Measurements from ENCODE around the gene RABL6.
"Not testable (repeated sequence)": the region's sequence is repeated elsewhere in the genome, so short reads cannot be mapped to it uniquely, and the experiment has no call there.

Gene RABL6

DNA sequence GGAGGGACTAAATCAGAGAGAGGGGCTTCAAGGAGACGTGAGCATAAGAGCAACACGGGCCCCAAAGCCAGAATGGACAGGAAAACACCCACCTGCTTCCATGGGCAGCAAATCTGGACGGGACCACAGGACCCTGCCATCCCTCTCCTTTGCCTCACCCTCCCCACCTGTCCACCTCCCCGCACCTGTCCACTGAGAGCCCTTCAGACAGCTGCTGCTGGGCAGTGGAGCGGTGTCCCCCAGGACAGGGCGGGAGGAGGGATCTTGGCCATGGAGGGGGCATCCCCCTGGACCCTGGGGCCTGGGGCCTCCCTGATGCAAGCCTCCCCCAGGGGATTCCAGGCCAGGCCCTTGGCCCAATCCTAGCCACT lies 9.1 kb upstream of the RABL6 start:
- H3K4me3 ChIP-seq (replicated peaks in 1 of 2; ENCODE audit: low read depth in 2 of 2, low read length in 2 of 2): no peak overlapping the region
- TF ChIP-seq, protein P1, sequence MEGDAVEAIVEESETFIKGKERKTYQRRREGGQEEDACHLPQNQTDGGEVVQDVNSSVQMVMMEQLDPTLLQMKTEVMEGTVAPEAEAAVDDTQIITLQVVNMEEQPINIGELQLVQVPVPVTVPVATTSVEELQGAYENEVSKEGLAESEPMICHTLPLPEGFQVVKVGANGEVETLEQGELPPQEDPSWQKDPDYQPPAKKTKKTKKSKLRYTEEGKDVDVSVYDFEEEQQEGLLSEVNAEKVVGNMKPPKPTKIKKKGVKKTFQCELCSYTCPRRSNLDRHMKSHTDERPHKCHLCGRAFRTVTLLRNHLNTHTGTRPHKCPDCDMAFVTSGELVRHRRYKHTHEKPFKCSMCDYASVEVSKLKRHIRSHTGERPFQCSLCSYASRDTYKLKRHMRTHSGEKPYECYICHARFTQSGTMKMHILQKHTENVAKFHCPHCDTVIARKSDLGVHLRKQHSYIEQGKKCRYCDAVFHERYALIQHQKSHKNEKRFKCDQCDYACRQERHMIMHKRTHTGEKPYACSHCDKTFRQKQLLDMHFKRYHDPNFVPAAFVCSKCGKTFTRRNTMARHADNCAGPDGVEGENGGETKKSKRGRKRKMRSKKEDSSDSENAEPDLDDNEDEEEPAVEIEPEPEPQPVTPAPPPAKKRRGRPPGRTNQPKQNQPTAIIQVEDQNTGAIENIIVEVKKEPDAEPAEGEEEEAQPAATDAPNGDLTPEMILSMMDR (IDR thresholded peaks at IDR 0.05; ENCODE audit: low read depth, low read length): no peak
- DNase-seq (ENCODE audit: low read depth in 2 of 2): no peak

DNA sequence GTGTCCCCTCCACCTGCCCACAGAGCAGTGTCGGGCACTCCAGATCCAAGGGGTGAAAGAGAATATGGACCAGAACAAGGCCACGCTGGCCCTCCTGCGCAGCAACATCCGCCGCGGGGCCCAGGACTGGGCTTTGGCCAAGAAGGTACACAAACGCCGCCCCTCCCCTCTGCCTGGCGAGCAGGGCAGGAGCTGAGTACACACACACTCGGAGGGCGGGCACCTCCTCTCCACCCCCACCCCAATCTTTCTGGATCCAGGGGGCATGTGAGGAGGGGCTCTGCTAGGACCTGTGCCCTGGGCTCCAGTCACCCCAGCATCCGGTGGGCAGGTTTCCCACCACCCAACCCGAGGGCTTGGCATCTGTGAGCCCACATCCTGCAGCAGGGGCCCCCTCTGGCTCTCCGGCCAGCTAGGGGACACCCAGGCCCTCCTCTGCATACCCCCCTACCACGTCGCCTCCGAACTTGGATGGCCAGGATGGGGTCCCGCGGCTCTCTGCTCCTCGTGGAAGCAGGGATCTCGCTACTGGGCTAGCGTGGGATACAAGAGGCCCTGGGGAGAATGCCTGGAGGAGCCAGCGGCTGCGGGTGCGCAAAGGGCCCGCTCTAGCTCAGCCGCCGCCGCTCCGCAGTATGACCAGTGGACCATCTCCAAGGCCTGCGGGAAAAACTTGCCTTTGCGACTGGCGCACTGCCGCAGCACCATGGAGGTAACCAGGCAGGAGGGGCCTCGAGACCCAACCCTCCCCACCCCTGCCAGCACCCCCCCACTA lies 8.5 kb upstream of the RABL6 start:
- TF ChIP-seq, protein P1 (IDR thresholded peaks at IDR 0.05; ENCODE audit: low read depth, low read length): no peak
- peak overlapping the region in 1 of 2 donors; percentile 4 for H3K4me3 ChIP-seq (replicated peaks in 1 of 2; ENCODE audit: low read depth in 2 of 2, low read length in 2 of 2)
- DNase-seq (ENCODE audit: low read depth in 2 of 2): no peak

DNA sequence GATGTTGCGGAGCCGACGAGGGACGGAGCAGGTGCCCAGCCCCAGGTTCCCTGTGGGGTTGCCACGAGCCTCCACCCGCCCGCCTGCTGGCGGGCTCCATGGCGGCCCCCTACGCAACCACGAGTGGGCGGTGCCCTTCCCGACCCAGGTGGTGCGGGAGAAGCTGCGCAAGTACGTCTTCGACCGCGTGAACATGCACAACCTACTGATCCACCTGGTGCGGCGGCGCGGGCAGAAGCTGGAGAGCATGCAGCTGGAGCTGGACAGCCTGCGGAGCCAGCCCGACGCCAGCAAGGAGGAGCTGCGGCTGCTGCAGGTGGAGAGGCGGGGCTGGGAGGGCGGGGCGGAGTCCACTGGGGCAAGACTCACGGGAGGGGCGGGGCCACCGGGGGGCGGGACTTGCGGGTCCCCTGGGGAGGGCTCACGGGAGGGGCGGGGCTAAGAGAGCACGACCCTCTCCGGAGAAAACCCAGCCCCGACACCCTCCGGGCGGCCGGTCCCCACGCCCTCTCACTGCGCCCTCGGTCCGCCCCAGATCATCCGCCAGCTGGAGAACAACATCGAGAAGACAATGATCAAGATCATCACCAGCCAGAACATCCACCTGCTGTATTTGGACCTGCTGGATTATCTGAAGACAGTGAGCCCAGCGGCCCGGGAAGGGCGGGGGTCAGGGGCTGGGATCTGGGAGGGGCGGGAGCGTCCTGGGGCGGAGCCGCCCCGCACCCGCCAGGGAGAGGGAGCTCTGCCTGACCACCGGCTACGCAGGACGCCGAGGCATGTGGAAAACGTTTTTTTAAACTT lies 7.7 kb upstream of the RABL6 start:
- peak overlapping the region in 1 of 2 donors; percentile 16 for H3K4me3 ChIP-seq (replicated peaks in 1 of 2; ENCODE audit: low read depth in 2 of 2, low read length in 2 of 2)
- TF ChIP-seq, protein P1 (IDR thresholded peaks at IDR 0.05; ENCODE audit: low read depth, low read length): no peak
- peak; percentile 40 to 67 for DNase-seq (ENCODE audit: low read depth in 2 of 2)

DNA sequence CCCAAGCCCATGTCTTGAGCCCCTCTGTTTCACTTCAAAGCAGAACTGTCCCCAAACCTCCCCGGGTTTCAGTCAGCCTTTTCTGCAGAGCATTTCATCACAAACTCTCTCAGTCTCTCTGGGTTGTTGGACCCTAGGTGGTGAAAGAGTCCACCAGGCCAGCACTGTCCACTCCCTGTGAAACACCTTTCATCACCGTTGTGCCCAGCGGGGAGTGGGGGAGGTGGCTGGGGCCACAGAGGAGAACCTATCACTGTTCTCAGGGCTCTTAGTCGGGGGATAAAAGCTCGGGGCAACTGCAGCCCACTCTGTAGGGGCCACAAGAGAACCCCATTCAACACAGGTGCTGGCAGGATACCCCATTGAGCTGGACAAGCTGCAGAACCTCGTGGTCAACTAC lies 5.4 kb upstream of the RABL6 start:
- DNase-seq (ENCODE audit: low read depth in 2 of 2): no peak
- TF ChIP-seq, protein P1 (IDR thresholded peaks at IDR 0.05; ENCODE audit: low read depth, low read length): no peak
- H3K4me3 ChIP-seq (replicated peaks in 1 of 2; ENCODE audit: low read depth in 2 of 2, low read length in 2 of 2): no peak overlapping the region

DNA sequence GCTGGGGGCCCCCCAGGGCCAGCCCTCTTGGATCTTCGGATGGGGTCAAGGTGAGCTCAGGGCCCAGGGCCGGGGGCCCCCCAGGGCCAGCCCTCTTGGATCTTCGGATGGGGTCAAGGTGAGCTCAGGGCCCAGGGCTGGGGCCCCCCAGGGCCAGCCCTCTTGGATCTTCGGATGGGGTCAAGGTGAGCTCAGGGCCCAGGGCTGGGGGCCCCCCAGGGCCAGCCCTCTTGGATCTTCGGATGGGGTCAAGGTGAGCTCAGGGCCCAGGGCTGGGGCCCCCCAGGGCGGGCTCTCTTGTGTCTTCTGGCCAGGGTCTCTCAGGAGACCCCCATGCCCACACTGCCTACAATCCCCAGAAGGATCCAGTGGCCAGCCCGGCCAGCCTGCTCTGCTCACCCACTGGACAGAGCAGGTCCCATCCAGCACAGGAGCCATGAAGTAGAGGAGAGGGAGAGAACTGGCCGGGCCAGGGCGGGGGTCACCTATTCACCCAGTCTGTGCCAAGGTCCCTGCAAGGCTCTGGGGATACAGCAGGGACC lies 4.7 kb upstream of the RABL6 start:
- H3K4me3 ChIP-seq (replicated peaks in 1 of 2; ENCODE audit: low read depth in 2 of 2, low read length in 2 of 2); DNase-seq (ENCODE audit: low read depth in 2 of 2): not testable (repeated sequence)

DNA sequence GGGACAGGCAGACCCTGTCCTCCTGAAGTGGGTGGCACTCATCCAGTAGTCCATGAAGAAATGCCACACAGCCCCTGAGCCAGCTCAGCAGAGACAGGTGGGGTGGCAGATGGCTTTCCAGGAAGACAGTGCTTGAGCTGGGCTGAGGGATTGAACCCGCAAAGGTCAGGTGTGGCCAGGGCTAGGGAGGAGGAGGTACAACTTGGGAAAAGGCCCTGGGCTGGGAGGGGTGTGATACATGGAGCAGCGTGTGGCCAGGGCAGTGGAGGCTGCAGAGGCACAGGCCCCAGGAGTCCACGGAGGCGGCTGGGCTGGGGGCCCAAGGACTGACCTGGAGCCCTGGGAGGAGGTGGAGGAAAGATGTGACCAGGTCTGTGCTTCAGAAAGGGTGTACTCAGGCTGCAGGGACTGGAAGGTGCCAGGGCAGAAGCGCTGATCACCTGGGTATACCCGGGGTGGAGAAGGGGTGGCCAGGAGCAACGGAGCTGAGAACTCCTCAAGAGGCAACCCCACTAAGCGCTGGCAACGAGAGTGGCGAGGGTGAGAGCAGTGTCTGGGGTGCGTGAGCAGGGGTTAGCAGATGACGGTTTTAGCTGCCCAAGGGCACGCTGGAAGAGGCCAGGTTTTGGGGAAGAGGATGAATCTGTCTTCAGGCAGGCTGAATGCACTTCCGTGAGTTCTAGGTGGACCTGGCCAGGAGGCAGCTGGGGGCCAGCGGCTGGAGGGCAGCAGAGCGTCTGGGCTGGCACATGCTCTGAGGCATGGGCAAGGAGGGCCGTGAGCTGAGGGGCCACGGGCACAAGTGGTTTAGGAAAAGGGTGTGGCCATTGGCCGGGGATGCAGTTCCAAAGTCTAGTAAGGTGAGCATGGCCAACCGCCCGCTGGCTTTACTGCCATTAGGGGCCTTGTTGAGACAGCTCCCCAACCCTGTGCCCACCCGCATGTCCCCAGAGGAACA lies 3.9 kb upstream of the RABL6 start:
- DNase-seq (ENCODE audit: low read depth in 2 of 2): no peak
- no peak overlapping the region for H3K4me3 ChIP-seq (replicated peaks in 1 of 2; ENCODE audit: low read depth in 2 of 2, low read length in 2 of 2)
- TF ChIP-seq, protein P1 (IDR thresholded peaks at IDR 0.05; ENCODE audit: low read depth, low read length): no peak

Measured in cardiac fibroblast (primary cell).